Measurements from ENCODE around the gene RCHY1. TPM values are rescaled to one million over a fixed set of nuclear protein-coding genes. Genes with fewer than 3 reads are reported as not detected.
"Not testable (repeated sequence)": the region's sequence is repeated elsewhere in the genome, so short reads cannot be mapped to it uniquely, and the experiment has no call there.

Gene RCHY1
- polyA plus RNA-seq (2013, experiment 1 of 2; ENCODE audit: insufficient read length), result 19.5 TPM
- polyA plus RNA-seq (2013, experiment 2 of 2; ENCODE audit: insufficient read length), result 20.5 TPM

- peak; percentile 96 for DNase-seq
These were observed at the start of gene RCHY1, which contains the start of gene THAP6 for GRCh38 chr4:75514131-75514948. TSS of gene RCHY1 (minus strand) at chr4:75514403. CDS start at chr4:75514286, 117 bp downstream. TSS of gene THAP6 (plus strand) at chr4:75514473. CDS start at chr4:75515453, 980 bp downstream.

GRCh38 chr4:75561789-75562188 is 47.6 kb upstream of the RCHY1 start:
- peak; percentile 27 for DNase-seq

GRCh38 chr4:75557696-75558095 is 43.5 kb upstream of the RCHY1 start:
- DNase-seq, result no peak

- peak; percentile 78 for DNase-seq
These were observed 41.3 kb upstream of the RCHY1 start, which contains the start of gene ODAPH for GRCh38 chr4:75555294-75556164. TSS of gene ODAPH (plus strand) at chr4:75556066. CDS start at chr4:75556083, 17 bp downstream.

- no peak for DNase-seq
These were observed 38.2 kb upstream of the RCHY1 start for GRCh38 chr4:75552452-75552851.

- DNase-seq, result no peak
These were observed 34.8 kb upstream of the RCHY1 start for GRCh38 chr4:75549019-75549418.

GRCh38 chr4:75547647-75548387 is 33.6 kb upstream of the RCHY1 start:
- DNase-seq, result peak; percentile 64

GRCh38 chr4:75545526-75545925 is 31.3 kb upstream of the RCHY1 start:
- peak; percentile 80 for DNase-seq

- DNase-seq, result no peak
These were observed 30.7 kb upstream of the RCHY1 start for GRCh38 chr4:75544870-75545269.

GRCh38 chr4:75544220-75544619 is 30.0 kb upstream of the RCHY1 start:
- not testable (repeated sequence) for DNase-seq

- DNase-seq, result peak; percentile 88
These were observed 28.6 kb upstream of the RCHY1 start for GRCh38 chr4:75542824-75543223.

- not testable (repeated sequence) for DNase-seq
These were observed 23.1 kb upstream of the RCHY1 start for GRCh38 chr4:75537308-75537707.

- not testable (repeated sequence) for DNase-seq
These were observed 19.7 kb upstream of the RCHY1 start for GRCh38 chr4:75533926-75534325.

- DNase-seq, result not testable (repeated sequence)
These were observed 19.2 kb upstream of the RCHY1 start for GRCh38 chr4:75533339-75533887.

GRCh38 chr4:75531536-75532143 is 17.4 kb upstream of the RCHY1 start:
- not testable (repeated sequence) for DNase-seq

GRCh38 chr4:75530556-75531322 is 16.5 kb upstream of the RCHY1 start:
- no peak for DNase-seq

- no peak for DNase-seq
These were observed 13.3 kb upstream of the RCHY1 start for GRCh38 chr4:75527482-75527881.

- no peak for DNase-seq
These were observed 11.7 kb upstream of the RCHY1 start for GRCh38 chr4:75525910-75526309.

- no peak for DNase-seq
These were observed 10.9 kb upstream of the RCHY1 start for GRCh38 chr4:75525086-75525485.

- DNase-seq, result not testable (repeated sequence)
These were observed 5.2 kb upstream of the RCHY1 start for GRCh38 chr4:75519452-75519851.

GRCh38 chr4:75516144-75516543 is 1.9 kb upstream of the RCHY1 start:
- DNase-seq, result no peak

Measured in fibroblast of skin of abdomen (primary cell).